HG03442 (cell line): ENCODE results near the gene TAS2R41.

Source experiments
- ATAC-seq: cut with Tn5 transposase; IDR thresholded peaks from one replicate; pipeline ENCODE4 v1.9.1; 2021; ENCODE audit warnings: mild to moderate bottlenecking, moderate library complexity; ENCODE audit not compliant: unreplicated experiment

TAS2R41 gene

DNA sequence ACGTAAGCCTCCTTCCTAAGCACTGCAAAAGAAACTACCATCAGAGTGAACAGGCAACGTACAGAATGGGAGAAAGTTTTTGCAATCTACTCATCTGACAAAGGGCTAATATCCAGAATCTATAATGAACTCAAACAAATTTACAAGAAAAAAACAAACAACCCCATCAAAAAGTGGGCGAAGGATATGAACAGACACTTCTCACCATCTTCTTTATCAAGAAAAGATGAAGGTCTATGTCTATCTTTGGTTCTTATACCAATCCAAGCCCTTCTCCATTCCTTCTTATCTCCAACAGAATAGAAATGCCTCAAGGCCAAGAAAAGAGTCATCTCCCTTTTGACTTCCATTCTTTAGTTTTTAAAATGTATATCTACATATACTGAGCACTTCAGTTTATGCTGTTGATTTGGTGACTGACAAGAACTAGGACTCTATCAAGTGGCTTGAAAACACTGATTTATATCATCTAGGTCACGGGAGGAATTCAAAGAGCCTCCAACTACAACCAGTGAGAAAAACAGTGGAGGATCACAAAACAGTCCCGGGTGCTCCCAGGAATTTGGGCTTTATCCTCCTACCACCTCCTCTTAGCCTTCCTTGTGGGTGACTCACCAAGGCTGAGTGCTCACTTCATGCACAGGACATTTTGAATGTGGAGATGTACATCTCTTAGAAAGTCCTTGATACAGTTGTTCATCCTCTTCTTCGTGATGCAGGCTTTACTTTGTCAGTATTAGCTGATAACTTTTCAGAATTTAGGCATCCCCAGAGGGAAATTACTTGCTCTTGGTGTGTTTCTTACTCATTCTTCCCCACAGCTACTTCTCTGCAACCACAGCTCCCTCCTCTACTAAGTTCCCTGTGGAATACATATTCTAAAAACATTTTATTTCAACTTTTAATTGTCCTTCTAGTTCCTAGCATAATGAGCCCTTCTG, 15.4 kb downstream of the TAS2R41 start:
- ATAC-seq, result no peak

DNA sequence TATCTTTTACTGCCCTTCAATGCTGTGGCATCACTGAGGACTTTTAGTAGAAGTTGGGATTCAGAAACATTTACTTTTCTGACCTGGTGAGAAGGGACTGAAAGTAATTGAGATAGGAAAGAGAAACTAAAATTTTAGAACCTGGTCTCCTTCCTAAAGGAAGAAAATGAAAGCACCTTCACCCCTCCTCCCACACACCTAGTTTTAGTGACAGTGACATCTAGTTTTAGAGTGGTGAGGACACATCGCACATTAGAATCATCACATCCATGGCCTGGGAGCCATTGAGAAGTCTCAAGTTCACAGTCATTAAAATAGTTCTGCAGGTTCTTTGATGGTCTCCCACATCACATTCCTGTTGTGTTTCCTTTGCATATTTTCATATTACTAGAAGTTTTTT, 16.1 kb downstream of the TAS2R41 start:
- ATAC-seq, result no peak

DNA sequence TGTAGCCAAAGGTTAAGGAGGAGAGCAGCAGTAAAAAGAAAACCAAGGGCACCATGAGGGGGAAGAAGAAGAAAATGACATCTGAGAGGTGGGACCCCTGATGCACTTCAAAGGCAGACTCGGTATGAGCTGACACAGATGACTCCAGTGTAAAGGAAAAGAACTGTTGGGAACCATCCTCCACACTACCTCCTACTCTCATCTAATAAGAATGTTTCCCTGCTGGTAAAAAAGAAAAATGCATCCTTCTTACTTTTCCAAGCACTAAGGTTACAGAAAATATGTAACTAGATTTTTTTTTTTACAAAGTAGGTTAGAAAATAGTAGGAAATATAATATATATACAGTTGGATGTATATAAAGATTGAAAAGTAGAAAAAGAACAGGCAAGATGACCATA, 16.9 kb downstream of the TAS2R41 start:
- no peak for ATAC-seq

DNA sequence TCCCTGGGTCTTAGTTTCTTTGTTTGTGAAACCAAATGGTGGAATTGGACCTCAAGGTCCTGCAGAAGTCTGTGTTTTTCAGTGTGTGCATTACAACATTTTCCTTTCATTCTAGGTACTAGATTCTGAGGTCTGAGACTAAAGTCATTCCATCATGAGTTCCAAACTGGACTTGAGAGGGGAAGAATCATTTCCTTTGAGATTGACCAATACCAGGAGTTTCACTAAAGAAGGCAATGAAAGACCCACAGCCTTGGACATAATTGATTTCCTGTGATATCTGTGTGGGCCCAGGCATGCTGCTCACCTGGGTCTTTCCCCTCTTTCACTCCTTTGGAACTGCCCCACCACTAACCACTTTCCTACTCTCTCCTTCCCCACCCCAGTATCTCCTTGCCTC, 18.2 kb downstream of the TAS2R41 start:
- ATAC-seq, result no peak

DNA sequence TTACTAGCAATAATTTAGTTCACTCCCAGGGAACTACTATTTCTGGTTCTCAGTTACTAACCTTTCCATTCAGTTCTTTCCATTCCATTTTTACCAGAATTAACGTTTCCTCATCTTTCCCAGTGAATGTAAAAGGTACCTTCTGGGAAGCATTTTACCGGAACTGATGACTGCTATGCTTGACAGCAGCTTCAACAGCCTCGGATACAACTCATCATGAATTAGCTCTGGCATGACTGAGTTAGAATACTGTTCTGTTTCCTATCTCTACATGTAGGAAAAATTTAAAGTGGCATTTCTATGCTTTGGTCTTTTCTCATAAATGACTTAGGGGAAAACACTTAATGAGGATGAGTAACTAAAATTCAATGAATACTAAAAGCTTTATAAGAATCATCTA, 18.6 kb downstream of the TAS2R41 start:
- ATAC-seq, result no peak

DNA sequence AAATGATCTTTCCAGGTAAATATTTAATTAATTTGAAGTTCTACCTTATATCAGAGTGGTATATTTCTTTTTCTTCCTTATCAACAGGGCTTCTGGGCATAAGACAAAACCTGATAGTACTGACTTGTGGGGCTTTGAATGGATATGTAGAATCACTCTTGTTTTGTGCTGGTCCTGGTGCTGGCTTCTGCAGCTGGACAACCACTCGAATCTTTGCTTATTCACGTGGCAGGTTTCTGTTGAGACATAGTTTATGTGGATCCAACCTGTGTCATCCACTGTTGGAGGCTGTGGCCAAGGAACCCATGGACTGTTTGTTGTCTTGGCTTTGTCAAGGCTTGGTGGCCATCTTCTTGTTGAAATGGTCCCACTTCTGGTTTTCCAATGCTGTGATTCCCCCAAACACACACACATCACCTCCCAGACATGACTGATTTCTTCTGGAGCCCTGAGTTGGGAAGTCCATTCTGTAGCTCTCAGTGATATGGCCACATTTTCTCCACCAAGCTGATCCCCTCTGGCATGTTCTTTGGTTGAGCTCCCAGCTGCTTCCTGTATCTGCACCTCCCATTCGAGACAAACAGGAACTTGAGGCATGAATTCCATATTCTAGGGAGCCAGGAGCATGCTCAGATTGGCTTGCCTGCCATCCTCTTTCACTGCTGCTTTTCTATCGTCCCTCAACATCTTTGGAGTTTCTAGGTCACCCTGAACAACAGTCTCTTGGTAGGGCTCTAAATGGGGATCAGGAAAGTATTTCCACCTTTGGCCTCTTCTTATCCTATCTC, 19.5 kb downstream of the TAS2R41 start:
- no peak for ATAC-seq

DNA sequence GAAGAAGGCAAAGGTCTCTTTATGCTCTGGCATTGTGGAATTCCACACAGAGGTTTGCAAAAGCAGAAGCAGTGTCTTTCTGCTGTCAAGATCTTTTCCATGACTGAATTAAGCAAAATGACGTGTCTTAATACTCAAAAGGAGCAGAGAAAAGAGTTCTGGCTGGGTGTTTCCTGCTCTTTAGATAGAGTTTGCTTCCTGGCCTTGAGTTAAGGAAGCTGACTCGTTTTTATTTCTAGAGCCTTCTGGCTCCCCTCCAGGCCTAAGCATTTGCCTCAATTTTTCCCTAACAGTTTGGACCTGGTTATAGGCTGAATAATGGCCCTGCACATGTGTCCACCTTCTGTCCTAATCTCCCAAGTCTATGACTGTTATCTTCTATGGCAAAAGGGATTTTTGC, 21.6 kb downstream of the TAS2R41 start:
- no peak for ATAC-seq

DNA sequence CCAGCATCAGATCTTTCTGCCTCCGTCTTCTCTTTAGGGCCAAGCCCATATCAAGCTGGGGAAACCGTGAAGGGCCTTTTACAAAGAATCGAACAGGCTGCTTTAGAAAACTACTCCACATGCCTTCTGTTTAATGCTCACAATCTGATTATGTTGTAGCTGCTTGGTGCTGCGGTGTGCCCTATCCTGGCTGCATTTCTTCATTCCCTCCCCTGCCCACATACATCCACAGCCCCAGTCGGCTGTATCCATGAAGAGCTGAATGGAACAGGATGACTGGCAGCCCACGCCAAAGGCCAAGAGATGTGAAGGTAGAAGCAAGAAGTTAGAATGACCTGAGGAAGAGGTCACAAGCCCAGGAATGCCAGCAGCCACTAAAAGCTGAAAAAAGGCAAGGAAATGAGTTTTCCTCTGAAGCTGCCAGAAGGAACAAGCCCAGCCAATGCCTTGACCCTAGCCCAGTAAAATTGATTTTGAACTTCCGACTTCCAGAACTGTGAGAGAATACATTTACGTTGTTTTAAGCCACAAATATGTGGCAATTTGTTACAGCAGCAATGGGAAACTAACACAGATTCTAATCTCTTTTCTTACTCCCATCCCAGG, 22.2 kb downstream of the TAS2R41 start:
- no peak for ATAC-seq

DNA sequence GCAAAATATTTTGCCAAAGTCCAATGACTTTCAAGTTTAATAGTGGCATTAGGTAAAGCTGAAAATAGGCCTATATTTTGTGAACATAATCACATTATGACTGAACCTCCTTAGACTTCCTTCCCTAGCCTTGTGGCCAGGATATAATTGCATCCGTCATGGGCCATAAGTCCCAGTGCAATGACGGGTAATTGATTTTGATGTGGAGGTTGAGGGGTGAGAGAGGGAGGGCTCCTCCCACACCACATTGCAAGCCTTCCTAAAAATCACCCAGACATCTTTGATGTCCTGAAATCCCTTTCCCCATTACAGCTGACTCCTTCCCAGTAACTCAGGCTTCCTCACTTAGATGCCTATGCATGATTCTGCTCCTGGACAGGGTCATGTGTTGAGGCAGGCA, 25.6 kb downstream of the TAS2R41 start:
- ATAC-seq, result no peak

DNA sequence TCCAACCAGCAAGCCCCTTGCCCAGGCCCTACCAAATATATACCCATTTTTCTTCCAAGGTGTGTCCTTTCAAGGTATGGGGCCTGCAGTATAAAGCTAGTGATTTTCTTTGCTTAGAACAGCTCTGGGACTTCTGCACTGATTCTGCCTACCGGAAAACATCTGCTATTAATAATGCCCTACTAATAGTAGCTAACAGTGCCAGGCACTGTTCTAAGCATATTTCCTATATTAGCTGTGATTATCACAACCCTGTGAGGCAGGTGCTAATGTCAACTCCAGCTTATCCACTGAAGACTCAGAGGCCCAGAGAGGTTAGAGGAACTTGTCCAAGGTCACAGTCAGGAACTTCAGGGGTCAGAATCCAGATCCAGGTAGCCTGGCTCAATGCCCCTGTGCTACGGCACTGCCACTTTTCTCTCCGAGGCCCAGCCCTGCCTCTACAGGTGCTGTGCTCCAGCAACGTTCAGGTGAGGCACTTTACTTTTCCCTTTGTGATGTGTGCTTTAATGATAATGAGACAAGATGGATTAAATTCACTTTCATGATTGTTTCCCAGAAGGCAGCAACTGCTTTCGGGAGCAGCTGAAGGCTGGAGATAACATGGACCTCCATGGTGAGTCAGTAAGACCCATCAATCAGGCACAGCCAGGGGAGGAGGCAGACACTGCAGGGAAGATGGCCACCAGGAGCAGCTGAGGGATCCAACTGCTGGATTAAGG, 26.7 kb downstream of the TAS2R41 start:
- ATAC-seq, result no peak

DNA sequence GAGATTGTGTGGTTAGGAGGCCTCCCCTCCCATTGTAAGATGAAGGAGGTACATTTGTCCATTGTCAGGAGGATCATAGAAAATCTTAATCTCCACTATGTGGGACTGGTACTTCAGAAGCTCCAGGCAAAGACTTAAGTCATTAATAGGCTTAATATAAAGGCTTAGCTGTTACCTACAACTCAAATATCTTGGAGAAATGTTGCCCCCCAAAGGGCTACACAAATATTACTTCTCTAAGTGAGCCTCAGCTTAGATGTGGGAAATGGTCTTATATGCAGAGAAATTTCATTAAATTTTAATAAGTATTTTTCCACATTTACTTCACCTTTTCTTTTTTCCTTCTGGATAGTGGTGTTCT, 27.2 kb downstream of the TAS2R41 start:
- no peak for ATAC-seq

DNA sequence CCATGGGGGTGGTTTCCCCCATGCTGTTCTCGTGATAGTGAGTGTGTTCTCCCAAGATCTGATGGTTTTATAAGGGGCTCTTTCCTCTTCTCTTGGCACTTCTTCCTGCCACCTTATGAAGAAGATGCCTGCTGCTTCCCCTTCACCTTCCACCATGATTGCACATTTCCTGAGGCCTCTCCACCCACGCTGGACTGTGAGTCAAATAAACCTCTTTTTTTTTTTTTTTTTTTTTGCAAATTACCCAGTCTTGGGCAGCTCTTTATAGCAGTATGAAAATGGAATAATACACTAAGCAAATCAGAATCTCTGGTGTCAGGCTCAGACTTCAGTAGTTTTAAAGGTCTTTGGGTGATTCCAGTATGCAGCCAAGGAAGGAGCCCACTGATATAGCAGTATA, 28.2 kb downstream of the TAS2R41 start:
- ATAC-seq, result no peak

DNA sequence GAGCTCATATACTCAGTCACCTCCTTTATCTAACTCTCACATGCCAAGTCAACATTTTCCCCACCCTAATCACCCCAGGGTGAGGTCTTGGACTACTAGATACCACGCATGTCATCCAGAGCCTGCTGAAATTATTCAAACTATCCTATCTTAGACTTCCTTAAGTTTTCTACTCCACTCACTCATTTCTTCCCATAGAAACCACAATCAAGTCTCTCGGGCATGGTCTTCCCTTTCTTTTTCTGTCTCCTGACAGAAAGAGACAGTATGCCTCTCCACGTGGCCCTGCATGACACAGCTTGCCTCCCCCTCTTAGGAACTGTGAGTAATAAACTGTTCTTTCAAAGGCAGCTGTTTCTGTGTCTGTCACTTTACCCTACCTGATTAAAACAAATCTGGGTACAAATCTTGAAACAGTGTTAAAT, 29.4 kb downstream of the TAS2R41 start:
- no peak for ATAC-seq

DNA sequence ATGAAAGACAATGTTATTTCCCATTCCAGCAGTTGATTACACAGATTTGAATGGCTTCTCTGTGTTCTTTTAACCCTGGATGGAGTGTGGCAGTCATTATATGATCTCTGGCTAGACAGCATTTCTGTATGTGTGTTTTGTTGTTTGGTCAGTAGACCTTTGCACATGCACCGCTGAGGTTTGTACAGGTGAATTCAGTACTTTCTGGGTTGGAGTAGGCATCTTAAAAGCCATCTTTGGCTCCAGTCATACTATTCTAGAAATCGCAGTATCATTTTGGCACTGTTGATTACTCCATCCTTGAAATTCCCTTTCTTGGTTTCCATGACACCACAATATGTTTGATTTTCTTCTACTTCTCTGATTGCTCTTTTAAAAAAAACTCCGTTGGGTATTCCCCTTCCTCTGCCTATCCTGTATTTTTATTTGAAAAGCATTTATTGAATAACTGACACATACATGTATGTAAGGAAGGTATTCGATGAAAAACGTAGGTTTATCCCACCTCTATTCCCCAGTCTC, 29.9 kb downstream of the TAS2R41 start:
- ATAC-seq, result no peak

DNA sequence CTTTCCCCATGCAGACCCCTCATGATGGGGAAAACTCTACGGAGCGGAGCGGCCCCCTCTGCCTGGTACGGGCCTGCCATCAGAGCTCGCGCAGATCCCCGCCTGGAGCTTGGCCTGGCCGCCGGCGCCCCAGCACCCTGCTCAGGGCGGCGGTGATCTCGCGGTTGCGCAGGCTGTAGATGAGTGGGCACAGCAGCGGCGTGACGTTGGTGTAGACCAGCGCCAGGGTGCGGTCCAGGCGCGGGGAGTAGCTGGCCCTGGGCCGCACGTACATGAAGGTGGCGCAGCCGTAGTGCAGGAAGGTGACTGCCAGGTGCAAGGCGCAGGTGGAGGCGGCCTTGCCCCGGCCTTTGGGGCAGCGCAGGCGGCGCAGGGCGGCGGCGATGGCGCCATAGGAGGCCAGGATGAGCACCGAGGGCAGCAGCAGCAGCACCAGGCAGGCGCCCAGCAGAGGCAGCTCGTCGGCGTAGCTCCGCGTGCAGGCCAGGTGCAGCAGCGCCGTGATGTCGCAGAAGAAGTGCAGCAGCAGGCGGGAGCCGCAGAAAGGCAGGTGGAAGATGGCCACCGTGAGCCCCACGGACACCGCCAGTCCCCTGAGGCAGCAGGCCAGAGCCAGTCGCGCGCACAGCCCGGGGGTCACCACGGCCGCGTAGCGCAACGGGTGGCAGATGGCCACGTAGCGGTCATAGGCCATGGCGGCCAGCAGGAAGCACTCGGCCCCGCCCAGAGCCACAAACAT, 33.4 kb downstream of the TAS2R41 start:
- no peak for ATAC-seq

DNA sequence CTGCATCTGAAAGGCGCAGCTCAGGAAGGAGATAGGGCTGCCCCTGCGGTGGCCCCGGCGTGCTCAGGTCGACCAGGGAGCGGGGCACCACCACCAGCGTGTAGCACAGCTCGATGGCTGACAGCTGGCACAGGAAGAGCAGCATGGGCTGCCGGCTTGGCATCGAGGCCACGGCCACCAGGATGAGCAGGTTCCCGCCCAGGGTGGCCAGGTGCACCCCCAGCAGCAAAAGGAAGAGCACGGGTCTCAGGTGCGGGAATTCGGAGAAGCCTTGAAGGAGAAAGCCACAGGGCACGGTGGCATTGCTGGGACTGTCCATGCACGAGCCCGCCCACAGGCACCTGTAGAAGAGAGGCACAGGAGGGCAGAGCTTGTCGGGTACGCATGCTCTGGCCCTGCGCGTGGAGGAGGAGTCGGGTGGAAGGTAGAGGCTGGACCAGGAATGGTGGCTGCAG, 33.9 kb downstream of the TAS2R41 start:
- no peak for ATAC-seq

DNA sequence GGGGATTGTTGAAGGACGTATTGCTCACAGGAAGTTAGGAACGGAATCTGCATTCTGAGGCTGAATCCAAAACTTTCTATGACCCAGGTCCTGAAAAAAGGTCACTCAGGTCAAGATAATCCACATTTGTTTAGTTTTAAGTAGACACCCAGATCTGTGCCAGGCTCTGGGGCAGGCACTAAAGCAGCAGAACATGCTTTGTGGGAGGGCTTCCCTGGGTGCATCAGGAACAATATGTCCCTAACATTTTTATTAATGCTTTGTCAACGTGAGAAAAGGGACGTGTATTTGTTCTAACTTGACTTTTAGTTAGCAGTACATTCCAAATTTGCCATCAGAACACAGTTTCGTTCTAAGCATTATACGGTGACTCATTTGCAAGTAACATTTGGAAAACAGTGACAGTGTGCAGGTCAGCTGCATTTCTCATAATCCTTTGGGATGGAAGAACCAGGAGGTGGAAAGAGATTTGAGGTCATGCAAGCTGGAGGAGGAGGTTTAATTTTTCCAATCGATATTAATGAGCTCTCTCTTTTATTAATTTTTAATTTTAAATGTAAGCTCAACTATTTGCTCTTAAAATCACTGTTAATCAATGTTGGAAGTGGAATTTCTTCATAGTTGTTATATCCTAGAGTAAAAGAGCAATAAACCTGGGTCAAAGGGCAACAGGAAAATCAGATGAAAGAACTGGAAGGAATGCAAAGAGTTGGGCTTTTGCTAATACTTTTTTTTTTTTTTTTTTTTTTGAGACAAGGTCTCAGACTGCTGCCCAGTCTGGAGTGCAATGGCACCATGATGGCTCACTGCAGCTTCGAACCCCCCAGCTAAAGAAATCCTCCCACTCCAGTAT, 35.0 kb downstream of the TAS2R41 start:
- ATAC-seq, result no peak

DNA sequence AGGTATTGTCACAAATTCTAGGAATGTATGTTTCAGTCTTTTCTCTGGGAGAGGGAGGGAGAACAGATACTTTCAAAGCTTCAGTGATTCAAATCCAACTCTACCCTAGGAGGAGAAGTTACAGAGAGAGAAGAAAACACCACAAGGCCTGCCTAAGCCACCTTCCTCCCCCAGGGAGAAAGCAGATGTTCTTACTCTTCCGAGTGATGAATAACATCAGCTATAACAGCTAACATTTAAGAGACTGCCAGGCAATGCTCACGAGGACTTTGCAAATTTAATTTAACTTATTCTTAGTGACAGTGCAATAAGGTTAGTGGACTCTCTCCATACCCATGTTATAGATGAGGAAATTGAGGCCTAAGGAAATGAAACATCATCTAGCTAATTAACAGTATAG, 36.8 kb downstream of the TAS2R41 start:
- no peak for ATAC-seq
